GM12891 (cell line): ENCODE data around the gene ZNF382.

Source experiments
- POLR2A ChIP-seq: IDR thresholded peaks from 2 replicates; pipeline ENCODE4 v1.6.1; 2011; ENCODE audit warnings: low read depth, low read length, control low read depth
- POLR2AphosphoS5 ChIP-seq: IDR thresholded peaks from 2 replicates; pipeline ENCODE4 v1.6.1; 2011; ENCODE audit warnings: low read depth, low read length, control low read depth

- TF ChIP-seq POLR2A, result no peak
- no peak for TF ChIP-seq POLR2AphosphoS5
Observed at GRCh38 chr19:36672368-36672767, 67.3 kb downstream of the ZNF382 start.
